Stimulated activated CD4-positive, alpha-beta T cell treated with anti-CD3 and anti-CD28 coated beads, Interleukin-2, amount 100 ng/mL, for 4 hours (primary cell): ENCODE results near the gene CADPS2.

Experiments used
- DNase-seq: peaks from one replicate; pipeline ENCODE4 v3.0.0-alpha.2; 2020; ENCODE audit warnings: low read depth

The CADPS2 gene

DNA sequence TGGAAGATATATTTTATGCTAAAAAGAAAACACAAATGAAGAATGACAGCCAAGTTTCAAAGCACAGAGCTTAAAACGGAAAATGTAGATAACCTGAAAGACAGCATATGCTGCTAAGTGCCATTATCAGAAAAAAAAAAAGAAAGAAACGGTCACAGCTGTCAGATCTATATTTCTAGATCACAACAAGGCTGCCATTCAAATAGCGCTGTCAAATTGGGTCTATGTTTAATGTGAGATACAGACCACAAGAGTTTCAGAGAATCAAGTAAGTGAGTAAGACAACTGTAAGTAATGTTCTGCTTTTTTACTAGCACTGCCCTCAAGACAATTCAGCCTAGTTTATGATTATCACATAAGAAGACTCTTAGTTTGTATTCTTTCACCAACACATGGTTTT lies 117.4 kb downstream of the CADPS2 start:
- DNase-seq, result no peak

GRCh38 chr7:122767339-122767738 lies 118.9 kb downstream of the CADPS2 start:
- DNase-seq, result no peak

GRCh38 chr7:122766593-122766992 lies 119.7 kb downstream of the CADPS2 start:
- DNase-seq, result no peak

- no peak for DNase-seq
Observed at GRCh38 chr7:122764902-122765301, 121.4 kb downstream of the CADPS2 start.

DNA sequence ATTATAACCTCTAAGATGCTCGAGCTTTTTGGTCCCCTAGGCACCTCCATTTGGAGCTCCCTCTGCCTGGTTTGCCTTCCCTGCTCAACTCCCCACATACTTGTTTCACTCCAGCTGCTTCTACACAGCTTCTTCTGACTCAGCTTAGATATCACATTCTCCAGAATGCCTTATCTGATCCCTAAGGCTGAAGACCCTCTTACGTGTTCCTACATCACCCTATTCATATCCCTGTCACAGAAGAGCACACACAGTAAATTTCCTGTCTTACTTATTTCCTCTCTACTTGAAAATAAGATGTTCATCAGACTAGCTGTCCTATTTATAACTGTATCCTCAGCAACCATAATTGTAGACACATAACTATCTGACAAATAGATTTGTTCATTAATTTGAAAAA lies 122.2 kb downstream of the CADPS2 start:
- no peak for DNase-seq

- no peak for DNase-seq
Observed at GRCh38 chr7:122762071-122762470, 124.2 kb downstream of the CADPS2 start.

GRCh38 chr7:122758501-122758900 lies 127.8 kb downstream of the CADPS2 start:
- no peak for DNase-seq

DNA sequence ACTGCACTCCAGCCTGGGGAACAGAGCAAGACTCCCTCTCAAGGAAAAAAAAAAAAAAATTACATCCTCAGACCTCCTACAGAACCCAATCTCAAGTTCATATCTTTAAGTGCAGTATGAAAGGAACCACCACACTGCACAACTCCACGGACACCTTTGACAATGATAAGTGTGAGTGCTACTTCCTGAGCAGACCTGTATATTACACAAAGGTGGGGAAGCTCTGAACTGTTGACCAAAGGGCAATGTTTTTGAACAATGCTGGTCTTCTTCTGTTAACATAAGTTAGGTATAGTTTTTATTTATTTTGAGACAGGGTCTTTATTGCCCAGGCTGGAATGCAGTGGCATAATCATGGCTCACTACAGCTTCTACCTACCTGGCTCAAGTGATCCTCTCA lies 129.4 kb downstream of the CADPS2 start:
- DNase-seq, result no peak

GRCh38 chr7:122755696-122756095 lies 130.6 kb downstream of the CADPS2 start:
- no peak for DNase-seq

DNA sequence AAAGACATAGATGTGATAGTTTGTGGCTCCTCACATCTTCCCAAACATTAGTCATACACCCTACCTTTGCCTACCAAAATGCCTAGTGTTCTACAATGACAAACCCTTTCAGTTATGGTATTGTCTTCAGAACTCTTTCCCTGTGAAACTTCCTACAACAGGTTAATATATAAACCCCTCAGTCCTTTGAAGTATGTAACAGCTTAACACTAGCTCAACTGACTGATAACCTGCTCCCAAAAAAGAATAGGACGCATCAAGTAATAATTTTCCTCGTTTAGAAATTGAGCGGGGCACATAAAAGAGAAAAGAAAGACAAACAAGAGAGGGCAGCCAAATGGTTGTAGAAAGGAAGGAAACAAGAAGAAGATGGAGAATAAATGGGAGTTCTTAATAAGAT lies 133.7 kb downstream of the CADPS2 start:
- no peak for DNase-seq

- no peak for DNase-seq
Observed at GRCh38 chr7:122750389-122750788, 135.9 kb downstream of the CADPS2 start.

DNA sequence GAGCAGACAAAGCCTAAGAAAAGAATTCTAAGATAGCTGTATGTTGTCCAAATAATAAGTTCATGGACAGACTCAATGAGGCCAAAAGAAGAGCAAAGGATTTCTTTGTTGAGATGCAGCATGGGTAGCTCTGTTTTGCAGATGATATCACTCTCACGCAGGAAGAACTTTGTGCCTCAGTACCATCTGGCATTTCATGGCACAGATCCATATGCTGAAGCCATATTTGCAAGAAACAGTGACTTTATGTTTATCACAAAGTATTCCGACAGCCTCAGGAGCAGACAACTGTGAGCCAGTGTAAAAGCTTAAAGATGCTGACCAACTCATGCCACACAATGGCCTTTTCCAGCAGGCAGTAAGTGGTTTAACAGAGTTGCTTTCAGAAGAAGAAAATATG lies 138.1 kb downstream of the CADPS2 start:
- DNase-seq, result no peak

DNA sequence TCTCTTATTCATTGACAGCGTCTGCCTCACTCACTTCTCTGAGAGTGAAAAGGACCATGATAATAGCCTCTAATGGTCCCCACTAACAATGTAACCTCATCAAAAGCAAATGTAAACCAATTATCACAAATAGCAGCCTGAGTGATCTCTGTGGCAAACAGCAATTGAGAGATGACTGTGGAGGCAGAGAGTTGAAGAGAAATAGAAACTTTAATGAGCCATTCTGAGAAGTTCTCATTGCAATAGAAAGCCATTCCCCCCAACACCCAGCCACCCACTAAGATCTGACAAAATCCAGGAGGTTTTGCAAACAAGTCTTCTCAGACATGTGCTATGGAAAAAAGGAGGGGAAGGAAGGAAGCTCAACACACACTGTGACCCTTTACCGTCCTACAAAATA lies 139.3 kb downstream of the CADPS2 start:
- DNase-seq, result no peak

- DNase-seq, result no peak
Observed at GRCh38 chr7:122743211-122743610, 143.0 kb downstream of the CADPS2 start.

GRCh38 chr7:122738947-122739346 lies 147.3 kb downstream of the CADPS2 start:
- DNase-seq, result no peak

DNA sequence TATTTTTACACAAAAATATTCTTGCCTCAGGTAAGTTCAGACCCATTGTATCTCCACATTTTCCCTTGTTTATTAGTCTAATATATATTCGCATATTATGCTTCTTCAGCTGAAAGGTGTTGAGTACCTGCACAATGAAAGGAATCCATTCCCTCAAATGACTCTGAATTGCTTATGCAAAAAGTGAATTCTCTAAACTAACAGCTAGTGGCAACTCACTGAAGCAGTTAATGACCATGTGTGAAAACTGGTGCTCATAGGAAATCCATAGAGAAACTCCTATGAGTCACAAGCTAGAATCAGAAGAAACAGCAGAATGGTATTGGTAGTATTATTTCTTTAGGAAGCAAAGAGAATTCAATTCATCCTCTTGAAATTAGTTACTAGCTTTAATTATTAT lies 150.1 kb downstream of the CADPS2 start:
- no peak for DNase-seq

GRCh38 chr7:122727759-122728158 lies 158.5 kb downstream of the CADPS2 start:
- no peak for DNase-seq

DNA sequence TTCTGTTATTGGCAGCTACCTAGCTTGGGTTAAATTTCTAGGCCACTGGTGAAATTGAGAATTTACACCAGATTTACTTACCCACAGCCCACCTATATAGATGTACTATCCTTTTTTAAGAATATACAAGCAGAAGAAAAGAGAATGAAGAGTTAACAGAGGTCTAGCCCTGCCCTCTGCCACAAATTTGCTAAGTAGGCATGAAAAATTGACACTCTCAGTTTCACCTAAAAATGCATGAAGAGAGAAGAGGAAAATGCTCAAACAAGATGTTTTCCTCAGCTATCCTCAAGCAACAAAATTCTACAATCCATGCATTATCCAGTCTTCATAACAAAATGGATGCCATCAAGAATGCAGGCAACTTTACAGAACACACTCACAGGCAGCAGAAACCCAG lies 158.9 kb downstream of the CADPS2 start:
- DNase-seq, result no peak

DNA sequence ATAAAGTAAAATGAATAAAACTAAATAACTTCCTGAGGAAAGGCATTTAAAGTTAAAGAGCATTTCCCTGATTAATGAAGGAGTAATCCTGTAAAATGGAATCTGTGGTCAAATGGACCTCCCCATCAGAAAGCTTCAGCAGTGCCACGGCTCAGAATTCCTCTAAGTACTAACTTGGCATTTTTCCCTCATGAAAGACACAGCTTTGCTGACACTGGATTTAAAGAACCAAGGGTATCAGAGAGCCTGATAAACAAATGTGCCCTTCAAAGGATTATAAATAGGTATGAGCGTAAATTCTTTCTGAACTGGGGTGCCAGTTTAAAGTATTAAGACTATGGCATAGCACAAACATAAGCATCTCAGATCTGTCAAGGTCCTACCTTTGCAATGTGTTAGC lies 159.4 kb downstream of the CADPS2 start:
- DNase-seq, result no peak

DNA sequence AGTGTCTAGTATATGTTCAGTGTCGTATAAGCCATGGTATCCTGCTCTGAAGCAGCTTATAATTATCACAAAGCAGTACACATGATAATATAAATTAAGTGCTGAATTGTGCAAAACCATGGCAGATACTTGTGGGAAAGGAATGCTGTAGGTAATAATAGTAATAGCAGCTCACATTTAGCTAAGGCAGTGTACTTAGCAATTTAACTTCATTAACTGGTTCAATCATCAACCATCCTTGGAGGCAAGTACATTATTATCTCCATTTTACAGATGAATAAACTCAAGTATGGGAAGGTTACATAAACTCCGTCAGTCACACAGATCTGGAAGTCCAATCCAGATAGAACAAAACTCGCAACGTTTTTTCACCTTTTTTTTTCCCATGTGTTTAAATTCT lies 161.9 kb downstream of the CADPS2 start:
- DNase-seq, result no peak

DNA sequence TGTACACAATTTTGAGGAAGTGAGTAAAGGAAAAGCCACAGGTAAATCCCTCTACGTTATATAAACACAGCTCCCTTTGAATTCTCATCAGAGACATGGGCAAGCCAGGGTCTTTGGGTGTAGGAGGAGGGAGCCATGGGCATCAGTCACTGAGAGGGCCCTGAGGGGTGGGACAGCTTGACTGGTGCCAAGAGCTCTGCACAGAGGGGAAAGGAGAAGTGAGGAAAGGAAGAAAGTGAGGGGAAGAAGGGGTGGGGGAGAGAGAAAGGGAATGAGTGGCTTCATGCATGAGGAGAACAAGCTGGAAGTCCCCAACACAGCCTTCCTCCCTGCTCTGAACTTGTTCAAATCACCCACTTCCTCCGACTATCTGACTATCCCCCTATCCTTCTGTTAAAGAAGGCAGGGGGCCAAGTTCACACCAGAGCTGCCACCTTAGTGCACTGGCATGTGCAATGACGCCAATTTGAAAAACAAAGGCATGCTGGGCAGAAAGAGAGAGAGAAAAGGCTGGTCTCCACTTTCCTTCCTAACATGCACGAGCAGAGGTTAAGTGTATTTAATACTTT lies 167.2 kb downstream of the CADPS2 start:
- DNase-seq, result no peak

DNA sequence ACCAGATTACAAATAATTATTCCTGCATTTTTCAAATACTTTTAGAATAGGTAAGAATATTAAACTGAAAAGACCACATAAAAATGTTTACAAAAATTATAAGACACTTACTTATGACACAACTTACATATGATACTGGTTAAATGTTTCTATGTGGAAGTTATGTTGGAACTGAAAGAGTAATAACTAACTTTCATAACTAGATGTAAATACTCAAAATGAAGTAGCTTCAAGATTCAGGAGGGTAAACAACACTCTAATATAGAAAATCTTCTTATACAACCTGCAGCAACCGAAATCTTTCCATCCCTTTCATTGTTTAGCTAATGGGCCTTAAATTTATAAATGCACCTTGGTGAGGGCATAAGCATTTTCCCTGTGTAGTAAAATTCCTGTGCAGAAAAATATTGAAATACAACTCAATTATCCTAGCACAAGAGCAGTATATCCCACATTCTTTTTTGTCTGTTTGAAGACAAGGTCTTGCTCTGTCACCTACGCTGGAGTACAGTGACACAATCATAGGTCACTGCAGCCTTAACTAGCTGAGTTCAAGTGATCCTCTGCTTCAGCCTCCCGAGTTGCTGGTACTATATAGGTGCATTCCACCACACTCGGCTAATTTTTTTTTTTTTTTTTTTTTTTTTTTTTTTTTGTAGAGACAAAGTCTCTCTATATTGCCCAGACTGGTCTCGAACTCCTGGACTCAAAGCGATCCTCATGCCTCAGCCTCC lies 168.7 kb downstream of the CADPS2 start:
- DNase-seq, result no peak

- no peak for DNase-seq
Observed at GRCh38 chr7:122715183-122715582, 171.1 kb downstream of the CADPS2 start.

GRCh38 chr7:122710916-122711315 lies 175.3 kb downstream of the CADPS2 start:
- DNase-seq, result no peak
